GM18951 (cell line): ENCODE data around the gene CDK10.
A peak's percentile ranks its signal among the peaks of the same experiment; 100 is the strongest.
"Not testable (repeated sequence)": the region's sequence is repeated elsewhere in the genome, so short reads cannot be mapped to it uniquely, and the experiment has no call there.

Experiments
- POLR2A ChIP-seq: IDR thresholded peaks from 4 replicates; pipeline ENCODE4 v1.6.1; 2011; ENCODE audit warnings: mild to moderate bottlenecking; ENCODE audit not compliant: insufficient read length, insufficient read depth; ENCODE audit errors: extremely low read depth
- in situ Hi-C: fragments of 300-500 bp; cut with MboI; formaldehyde crosslinking; loops from one replicate; pipeline ENCODE4 v1.12.0; 2022; ENCODE audit warnings: low sequenced_read_pairs, mixed read lengths, inconsistent platforms; ENCODE audit not compliant: unreplicated experiment

Gene CDK10

DNA sequence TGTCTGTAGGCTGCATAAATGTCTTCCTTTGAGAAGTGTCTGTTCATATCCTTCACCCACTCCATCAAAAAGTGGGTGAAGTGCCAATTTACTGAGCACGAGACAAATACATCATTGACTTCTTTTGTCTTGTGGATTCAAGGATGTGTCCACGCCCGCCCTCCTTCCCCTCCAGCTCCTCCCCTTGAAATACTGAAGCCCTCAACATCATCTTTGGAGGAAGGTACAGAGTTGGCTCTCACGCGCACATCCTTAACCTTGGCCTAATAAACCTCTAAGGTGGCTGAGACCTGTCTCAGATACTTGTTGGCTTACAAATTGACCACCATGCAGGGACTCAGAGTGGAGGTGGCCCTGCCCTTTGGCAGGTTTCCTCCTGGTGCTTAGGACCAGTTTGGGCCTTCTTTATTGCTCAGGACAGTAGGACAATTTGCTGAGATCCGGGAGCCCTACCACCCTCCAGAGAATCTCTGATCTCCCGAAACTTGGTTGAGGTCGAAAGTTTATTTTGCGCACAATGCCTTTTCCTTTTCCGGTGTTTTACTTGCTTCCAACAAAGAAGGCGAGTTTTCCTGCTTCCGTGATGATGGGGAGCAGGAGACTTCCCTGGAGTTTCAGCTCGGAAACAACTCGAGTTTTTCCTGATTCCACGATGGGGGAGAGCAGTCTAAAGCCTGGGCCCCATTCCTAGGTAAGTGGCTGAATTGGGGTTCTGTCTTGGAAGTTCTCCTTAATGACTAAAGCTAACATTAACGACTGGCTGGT lies 14.1 kb upstream of the CDK10 start:
- in situ Hi-C loops = no loop called here
- TF ChIP-seq POLR2A = no peak

DNA sequence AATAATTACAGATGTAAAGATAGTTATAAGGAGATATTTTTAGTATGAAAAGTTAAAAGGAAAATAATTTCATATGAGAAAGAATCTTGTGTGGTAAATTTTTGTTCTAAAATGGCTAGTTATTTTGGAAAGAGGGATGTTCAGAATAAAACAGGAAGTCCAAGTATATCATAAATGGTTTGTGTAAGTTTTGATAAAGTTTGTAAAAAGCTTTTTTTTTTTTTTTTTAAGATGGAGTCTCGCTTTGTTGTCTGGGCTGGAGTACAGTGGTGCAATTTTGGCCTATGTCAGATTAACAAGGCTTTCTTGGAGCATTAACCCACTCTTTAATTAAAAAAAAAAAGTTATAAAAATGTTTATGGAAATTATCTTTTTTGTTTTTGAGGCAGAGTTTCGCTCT lies 8.2 kb upstream of the CDK10 start:
- in situ Hi-C loops = no loop called here
- no peak for TF ChIP-seq POLR2A

DNA sequence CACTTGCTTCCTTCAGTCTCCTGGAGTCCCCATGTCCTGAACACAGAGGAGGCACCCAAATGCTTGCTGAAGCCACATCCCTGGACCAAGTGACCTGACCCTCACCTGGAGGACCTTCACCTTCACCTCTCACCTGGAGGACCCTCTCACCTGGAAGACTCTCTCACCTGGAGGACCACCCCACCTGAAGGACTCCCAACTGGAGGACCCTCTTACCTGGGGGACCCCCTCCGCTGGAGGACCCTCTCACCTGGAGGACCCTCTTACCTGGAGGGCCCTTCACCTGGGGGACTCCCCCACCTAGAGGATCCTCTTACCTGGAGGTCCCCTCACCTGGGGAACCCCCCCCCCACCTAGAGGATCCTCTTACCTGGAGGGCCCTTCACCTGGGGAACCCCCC lies 573 bp upstream of the CDK10 start:
- no peak for TF ChIP-seq POLR2A
- in situ Hi-C loops = no loop called here

DNA sequence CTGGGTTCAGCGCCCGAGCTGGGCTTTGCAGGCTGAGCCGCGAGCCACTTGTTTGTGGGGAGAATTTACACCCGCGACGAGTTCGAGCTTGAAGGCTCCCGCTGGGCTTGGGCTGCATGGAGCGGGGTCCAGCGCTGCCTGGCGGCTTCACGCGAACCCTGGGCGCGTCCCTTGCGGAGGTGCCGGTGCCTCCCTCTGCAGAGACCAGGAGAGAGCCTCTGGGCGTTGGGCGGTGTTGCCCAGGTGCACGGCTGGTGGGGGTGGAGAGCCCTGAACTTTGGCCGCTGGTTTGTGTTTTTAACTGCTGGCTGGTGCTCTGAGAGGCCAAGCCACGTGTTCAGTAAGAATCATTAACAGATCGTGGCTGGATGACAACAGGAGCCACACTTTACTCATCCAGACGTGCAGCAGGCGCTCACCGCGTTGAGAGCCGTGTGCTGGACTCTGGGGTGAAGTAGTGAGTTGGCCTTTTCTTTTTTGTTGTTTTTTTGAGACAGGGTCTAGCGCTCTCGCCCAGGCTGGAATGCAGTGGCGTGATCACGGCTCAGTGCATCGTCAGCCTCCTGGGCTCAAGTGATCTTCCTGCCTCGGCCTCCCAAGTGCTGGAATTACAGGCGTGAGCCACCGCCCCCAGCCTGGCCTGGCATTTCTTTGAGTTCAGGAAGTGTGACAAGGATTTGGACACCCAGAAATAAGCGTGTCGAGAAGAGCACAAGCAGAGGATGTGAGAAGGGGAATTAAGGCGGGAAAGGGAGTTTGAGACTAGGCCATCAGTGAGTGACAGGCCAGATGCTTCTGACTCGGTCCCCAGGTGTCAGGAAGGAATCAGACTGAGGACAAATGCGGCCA lies 827 bp downstream of the CDK10 start:
- no peak for TF ChIP-seq POLR2A
- in situ Hi-C loops = no loop called here

DNA sequence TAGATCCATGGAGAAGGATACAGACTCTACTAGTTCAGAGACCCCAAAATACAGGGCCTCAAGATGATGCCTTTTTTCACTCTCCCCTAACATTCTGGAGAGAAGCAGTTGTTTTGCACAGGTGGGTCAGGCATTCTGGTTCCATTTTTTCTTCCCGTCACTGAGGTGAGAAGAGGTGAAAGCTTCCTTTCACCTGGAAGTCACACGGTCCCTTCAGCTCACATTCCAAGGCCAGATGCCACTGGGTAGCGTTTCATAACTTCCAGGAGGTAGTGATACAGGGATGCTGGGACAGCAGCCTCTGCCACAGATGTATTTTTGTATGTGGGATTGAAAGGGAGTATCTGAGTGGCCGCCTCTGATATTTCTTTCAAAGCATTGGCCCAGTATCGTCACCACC lies 1.9 kb downstream of the CDK10 start:
- in situ Hi-C loops = no loop called here
- no peak for TF ChIP-seq POLR2A

DNA sequence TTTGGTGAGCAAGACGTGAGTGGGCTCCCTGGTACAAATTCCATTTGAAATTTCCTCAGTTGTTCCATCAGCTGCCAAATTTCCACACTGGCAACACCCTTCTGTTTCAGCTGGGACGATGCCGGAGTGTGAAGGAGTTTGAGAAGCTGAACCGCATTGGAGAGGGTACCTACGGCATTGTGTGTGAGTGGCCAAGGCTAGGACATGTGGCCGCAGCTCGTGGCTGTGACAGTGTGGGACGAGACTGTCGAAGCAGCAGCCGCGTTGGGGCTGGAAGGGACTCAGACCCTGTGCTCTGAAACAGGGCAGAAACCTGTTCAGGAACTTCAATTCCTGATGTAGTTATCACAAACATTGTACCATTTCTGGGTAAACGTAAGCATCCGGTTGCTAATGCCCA lies 2.7 kb downstream of the CDK10 start:
- in situ Hi-C loops = no loop called here
- no peak for TF ChIP-seq POLR2A

DNA sequence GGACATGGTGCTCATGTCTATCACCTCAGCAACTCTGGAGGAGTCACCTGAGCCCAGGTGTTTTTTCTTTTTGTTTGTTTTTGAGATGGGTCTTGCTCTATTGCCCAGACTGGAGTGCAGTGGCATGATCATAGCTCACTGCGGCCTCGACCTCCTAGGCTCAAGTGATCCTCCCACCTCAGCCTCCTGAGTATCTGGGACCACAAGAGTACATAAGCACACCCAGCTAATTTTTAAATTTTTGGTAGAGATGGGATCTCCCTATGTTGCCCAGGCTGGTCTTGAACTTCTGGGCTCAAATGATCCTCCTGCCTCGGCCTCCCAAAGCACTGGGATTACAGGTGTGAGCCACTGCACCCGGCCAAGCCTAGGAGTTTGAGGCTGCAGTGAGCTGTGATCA lies 3.1 kb downstream of the CDK10 start:
- in situ Hi-C loops = not testable (repeated sequence)

DNA sequence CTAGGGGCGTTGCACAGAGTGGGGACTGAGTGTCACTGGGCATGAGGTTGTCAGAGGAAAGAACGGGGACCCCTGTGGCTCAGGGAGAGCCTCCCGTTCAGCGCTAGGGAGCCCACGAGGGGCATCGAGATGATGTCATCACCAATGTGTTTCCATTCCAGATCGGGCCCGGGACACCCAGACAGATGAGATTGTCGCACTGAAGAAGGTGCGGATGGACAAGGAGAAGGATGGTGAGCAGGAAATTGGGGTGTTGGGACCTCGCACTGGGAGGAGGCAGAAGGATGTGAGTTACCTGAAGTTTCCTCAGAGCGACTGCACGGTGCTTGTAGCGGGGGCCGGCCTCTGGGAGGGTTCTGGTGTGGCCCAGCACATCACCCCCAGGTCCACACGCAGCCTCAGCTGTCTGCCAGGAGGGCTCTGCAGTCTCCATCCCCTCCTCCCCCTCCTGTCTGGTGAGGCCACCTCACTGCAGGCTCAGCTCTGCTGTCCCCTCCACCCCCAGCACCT lies 4.0 kb downstream of the CDK10 start:
- in situ Hi-C loops = no loop called here
- no peak for TF ChIP-seq POLR2A

DNA sequence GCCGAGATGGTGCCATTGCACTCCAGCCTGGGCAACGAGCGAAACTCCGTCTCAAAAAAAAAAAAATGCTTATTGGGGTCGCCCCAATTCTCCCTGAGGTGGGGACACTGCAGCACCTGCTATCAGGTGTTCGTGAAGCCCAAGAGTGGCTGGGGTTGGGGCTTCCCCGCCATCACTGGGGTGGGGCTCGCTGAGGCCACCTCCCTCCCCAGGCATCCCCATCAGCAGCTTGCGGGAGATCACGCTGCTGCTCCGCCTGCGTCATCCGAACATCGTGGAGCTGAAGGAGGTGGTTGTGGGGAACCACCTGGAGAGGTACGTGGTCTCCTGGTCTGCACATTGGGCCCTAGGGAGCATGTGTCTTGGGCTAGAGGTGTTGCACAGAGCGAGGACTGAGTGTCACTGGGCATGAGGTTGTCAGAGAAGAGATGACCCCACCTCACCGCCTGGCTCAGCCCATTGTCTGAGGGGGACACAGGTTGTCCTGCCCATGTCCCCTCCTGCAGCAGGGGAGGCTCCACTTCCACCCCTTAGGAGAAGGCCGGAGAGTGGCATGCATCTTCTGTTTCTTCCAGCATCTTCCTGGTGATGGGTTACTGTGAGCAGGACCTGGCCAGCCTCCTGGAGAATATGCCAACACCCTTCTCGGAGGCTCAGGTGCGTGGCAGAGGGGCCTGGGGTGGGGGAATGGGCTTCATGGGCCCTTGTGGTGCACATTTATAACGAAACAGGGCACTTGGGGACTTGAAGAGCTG lies 4.9 kb downstream of the CDK10 start:
- in situ Hi-C loops = no loop called here
- no peak for TF ChIP-seq POLR2A

DNA sequence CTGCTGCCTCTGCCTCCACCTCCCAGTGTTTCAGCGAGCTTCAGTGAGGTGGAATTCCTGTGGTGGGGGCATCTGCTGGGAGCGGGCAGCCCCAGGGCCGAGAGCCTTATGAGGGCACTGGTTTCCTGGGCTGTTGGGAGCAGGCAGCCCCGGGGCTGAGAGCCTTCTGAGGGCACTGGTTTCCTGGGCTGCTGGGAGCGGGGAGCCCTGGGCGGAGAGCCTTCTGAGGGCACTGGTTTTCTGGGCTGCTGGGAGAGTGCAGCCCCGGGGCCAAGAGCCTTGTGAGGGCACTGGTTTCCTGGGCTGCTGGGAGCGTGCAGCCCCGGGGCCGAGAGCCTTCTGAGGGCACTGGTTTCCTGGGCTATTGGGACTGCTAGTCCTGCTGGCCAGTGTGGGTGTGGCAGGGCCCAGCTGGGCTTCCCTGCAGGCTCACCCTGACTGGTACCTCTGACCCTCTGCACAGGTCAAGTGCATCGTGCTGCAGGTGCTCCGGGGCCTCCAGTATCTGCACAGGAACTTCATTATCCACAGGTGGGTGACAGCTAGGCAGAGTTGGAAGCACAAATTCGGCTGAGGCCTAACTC lies 5.6 kb downstream of the CDK10 start:
- no peak for TF ChIP-seq POLR2A
- in situ Hi-C loops = no loop called here

DNA sequence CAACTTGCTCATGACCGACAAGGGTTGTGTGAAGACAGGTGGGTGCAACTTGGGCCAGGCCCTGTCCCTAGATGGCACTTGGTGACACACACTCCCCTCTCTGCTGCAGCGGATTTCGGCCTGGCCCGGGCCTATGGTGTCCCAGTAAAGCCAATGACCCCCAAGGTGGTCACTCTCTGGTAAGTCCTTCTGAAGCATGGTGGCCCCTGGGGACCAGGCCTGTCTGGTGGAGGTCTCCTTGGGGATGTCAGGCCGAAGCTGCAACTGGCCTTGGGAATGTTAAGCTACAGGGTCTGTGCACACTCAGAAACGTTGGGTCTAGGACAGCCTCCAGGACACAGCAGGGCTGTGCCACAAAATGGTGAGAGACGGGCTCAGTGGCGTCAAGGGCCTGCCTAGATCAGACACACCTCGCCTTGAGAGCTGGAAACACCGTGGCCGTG lies 6.8 kb downstream of the CDK10 start:
- in situ Hi-C loops = no loop called here
- TF ChIP-seq POLR2A = no peak

DNA sequence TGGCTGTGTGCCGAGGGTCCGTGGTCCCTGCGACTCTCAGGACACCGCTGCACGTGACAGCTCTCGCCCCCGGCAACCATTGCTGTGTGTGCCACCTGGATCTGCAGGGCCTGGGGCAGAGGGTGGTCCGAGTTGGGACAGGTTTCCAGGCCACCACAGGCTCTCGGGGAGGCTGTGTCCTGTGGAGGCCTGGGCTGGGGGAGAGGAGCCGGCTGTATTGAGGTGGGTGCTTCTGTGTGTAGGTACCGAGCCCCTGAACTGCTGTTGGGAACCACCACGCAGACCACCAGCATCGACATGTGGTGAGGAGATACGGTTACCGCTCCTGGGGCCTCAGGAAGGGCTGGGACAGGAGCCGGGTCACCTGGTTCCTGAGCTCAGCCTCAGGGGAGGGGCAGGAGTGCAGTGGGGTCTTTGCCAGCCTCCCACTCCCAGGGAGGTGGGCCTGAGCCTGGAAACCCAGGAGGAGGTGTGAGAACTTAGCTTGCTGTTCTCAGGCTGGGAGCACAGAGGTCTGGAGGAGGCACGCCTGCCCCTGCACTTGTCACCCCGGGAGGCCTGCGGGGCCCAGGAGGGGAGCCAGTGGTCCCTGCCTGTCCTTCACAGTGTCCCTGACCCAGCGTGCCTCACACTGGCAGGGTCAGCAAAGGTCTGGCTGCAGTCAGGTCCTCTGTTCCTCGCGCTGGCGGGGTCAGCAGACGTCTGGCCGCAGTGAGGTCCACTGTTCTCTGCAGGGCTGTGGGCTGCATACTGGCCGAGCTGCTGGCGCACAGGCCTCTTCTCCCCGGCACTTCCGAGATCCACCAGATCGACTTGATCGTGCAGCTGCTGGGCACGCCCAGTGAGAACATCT lies 7.7 kb downstream of the CDK10 start:
- peak; percentile 18 for TF ChIP-seq POLR2A
- in situ Hi-C loops = no loop called here

DNA sequence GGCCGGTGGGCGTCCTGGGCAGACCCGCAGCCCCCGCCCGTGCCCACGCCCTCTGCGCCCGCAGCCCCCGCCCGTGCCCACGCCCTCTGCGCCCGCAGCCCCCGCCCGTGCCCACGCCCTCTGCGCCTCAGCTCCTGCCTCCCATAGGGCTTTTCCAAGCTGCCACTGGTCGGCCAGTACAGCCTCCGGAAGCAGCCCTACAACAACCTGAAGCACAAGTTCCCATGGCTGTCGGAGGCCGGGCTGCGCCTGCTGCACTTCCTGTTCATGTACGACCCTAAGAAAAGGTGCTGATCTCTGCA lies 8.2 kb downstream of the CDK10 start:
- in situ Hi-C loops = not testable (repeated sequence)
